ENCODE data around the gene PITPNM3.

DNA sequence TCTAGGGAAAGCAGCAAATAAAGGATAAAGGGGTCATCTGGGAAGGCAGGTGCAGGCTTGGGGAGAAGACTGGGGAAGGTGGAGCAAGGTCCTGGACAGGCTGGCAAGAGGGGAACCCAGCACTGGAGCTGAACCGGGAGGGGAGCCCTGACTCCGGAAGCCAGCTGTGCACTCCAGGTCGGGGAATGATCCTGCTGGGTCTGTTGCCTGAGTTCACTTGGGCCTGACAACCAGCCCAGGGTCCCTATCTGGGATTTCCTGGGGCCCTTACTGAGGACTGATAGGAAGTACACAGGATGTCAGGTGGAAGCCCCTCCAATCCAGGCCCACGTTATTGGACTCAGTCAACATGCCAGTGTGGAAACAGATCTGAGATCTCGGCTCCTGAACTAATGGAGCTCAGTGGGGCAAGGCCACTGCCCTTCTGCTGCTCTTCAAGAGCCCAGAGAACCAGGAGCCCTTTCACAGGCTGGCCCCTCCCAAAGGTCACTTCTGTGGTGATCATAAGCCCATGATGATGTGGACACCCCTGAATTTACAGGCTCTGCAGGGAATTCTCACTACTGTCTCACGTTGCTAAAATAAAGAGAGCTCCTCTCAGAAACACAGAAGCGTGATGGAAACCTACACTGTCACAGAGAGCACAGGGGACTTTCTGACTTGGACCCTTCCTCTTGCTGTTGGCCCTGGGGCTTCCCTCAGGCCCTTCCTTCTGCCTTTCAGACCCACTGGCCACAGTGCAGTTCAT lies 19.9 kb upstream of the PITPNM3 start:
- TF ChIP-seq CTCF (IDR thresholded peaks at IDR 0.05) (no peak), POLR2A (IDR thresholded peaks at IDR 0.05) (no peak)
